Ovary (tissue), 3 donors: ENCODE results near the gene CST3.

Experiments
- EP300 ChIP-seq: sonication (generic); formaldehyde crosslinking; IDR thresholded peaks from one replicate; pipeline ENCODE4 v1.6.1; 2017; ENCODE audit warnings: antibody characterized with exemption
- POLR2A ChIP-seq: fragments of 450-650 bp; IDR thresholded peaks from one replicate; pipeline ENCODE4 v1.6.1; 2017; ENCODE audit warnings: antibody characterized with exemption, mild to moderate bottlenecking, moderate library complexity
- TF ChIP-seq, protein P1 (sequence below), 3 donors: fragments of 450-650 bp in 2 of 3; fragments of 200-600 bp in 1 of 3; IDR thresholded peaks; one replicate each; pipeline versions ENCODE4 v1.5.1 to v1.8.0; 2016 to 2022; ENCODE audit warnings: antibody characterized with exemption in 3 of 3, mild to moderate bottlenecking in 1 of 3
- donor health status: DM: no; HTN: no; CAD: no.

DNA sequence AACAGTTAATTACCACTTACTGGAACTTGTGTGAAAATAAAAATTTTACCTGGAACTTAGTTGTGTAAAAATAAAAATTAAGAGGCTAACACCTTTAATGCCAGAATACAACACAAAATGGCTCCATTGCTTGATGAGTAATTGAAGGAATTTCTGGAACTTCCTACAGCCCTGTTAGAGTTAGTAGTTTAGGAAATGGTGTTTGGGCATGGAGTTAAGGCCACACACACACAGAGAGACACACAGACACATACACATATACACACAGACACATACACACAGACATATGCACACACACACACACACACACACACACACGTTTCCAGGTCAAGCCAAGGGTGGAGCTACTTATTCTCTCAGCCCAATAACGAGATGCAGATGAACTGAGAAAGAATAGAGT is 20.6 kb upstream of the CST3 start:
- TF ChIP-seq, protein P1, sequence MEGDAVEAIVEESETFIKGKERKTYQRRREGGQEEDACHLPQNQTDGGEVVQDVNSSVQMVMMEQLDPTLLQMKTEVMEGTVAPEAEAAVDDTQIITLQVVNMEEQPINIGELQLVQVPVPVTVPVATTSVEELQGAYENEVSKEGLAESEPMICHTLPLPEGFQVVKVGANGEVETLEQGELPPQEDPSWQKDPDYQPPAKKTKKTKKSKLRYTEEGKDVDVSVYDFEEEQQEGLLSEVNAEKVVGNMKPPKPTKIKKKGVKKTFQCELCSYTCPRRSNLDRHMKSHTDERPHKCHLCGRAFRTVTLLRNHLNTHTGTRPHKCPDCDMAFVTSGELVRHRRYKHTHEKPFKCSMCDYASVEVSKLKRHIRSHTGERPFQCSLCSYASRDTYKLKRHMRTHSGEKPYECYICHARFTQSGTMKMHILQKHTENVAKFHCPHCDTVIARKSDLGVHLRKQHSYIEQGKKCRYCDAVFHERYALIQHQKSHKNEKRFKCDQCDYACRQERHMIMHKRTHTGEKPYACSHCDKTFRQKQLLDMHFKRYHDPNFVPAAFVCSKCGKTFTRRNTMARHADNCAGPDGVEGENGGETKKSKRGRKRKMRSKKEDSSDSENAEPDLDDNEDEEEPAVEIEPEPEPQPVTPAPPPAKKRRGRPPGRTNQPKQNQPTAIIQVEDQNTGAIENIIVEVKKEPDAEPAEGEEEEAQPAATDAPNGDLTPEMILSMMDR (IDR thresholded peaks at IDR 0.05), result no peak
- TF ChIP-seq POLR2A, result no peak
- TF ChIP-seq EP300, result no peak
